Muscle of back (tissue), 13 donors: ENCODE measurements around the gene DNAJC16. TPM values are rescaled to one million over a fixed set of nuclear protein-coding genes. Genes with fewer than 3 reads are reported as not detected.
"Not testable (repeated sequence)": the region's sequence is repeated elsewhere in the genome, so short reads cannot be mapped to it uniquely, and the experiment has no call there.

Source experiments
- DNase-seq, 3 donors: peaks; one replicate each; pipeline versions ENCODE4 v3.0.0 to v3.0.0-alpha.2; 2013
- long read RNA-seq, 9 donors: transcript quantifications; one replicate each; lab custom pipeline, GENCODE V29; 2026
- polyA plus RNA-seq, 10 donors: library from polyadenylated mRNA; unstranded; fragments of 120-200 nt; gene quantifications; one replicate each; pipeline ENCODE4 v1.2.1, GENCODE V29; 2013; ENCODE audit not compliant: insufficient read length in 10 of 10

Gene DNAJC16
- polyA plus RNA-seq = 10 to 100 TPM; 11.7 to 19.7 (median 15.4) TPM
- long read RNA-seq, donor 1, full-length matches to known transcripts = 1 of 8 reads
- long read RNA-seq, donor 1, partial matches to known transcripts = 7 of 8 reads
- long read RNA-seq, donor 1, other reads (novel, unspliced or antisense) = 0 of 8 reads
- long read RNA-seq, donor 2, full-length matches to known transcripts = 2 of 14 reads
- long read RNA-seq, donor 2, partial matches to known transcripts = 12 of 14 reads
- long read RNA-seq, donor 2, other reads (novel, unspliced or antisense) = 0 of 14 reads
- long read RNA-seq, donor 3 = 0 reads
- long read RNA-seq, donor 4, full-length matches to known transcripts = 3 of 3 reads
- long read RNA-seq, donor 4, partial matches to known transcripts = 0 of 3 reads
- long read RNA-seq, donor 4, other reads (novel, unspliced or antisense) = 0 of 3 reads
- long read RNA-seq, donor 5, full-length matches to known transcripts = 1 of 1 reads
- long read RNA-seq, donor 5, partial matches to known transcripts = 0 of 1 reads
- long read RNA-seq, donor 5, other reads (novel, unspliced or antisense) = 0 of 1 reads
- long read RNA-seq, donor 6 = 0 reads
- long read RNA-seq, donor 7, full-length matches to known transcripts = 2 of 2 reads
- long read RNA-seq, donor 7, partial matches to known transcripts = 0 of 2 reads
- long read RNA-seq, donor 7, other reads (novel, unspliced or antisense) = 0 of 2 reads
- long read RNA-seq, donor 8, full-length matches to known transcripts = 1 of 1 reads
- long read RNA-seq, donor 8, partial matches to known transcripts = 0 of 1 reads
- long read RNA-seq, donor 8, other reads (novel, unspliced or antisense) = 0 of 1 reads
- long read RNA-seq, donor 9, partial matches to known transcripts = 0 of 1 reads
- long read RNA-seq, donor 9, other reads (novel, unspliced or antisense) = 0 of 1 reads

- DNase-seq = peak; percentile 100
These were observed at the start of gene DNAJC16 for GRCh38 chr1:15526490-15527339. Gene DNAJC16, plus strand, starts transcription at chr1:15526848. Its CDS starts 2,258 bp downstream, at chr1:15529106.

- no peak for DNase-seq
These were observed 49.7 kb upstream of the DNAJC16 start for GRCh38 chr1:15476927-15477326.

GRCh38 chr1:15477646-15478212, 48.9 kb upstream of the DNAJC16 start:
- no peak for DNase-seq

- no peak for DNase-seq
These were observed 46.8 kb upstream of the DNAJC16 start for GRCh38 chr1:15479654-15480347.

GRCh38 chr1:15482455-15482854, 44.2 kb upstream of the DNAJC16 start:
- DNase-seq = not testable (repeated sequence)

GRCh38 chr1:15482983-15483543, 43.6 kb upstream of the DNAJC16 start:
- not testable (repeated sequence) for DNase-seq

GRCh38 chr1:15483971-15484370, 42.7 kb upstream of the DNAJC16 start:
- no peak for DNase-seq

- DNase-seq = not testable (repeated sequence)
These were observed 42.2 kb upstream of the DNAJC16 start for GRCh38 chr1:15484443-15484842.

GRCh38 chr1:15485636-15486035, 41.0 kb upstream of the DNAJC16 start:
- DNase-seq = no peak

GRCh38 chr1:15486844-15487610, 39.6 kb upstream of the DNAJC16 start:
- DNase-seq = not testable (repeated sequence)

GRCh38 chr1:15488371-15488770, 38.3 kb upstream of the DNAJC16 start:
- no peak for DNase-seq

- peak; percentile 69 to 81 (median 69) for DNase-seq
These were observed 37.5 kb upstream of the DNAJC16 start for GRCh38 chr1:15489052-15489736.

- DNase-seq = not testable (repeated sequence)
These were observed 35.6 kb upstream of the DNAJC16 start for GRCh38 chr1:15491010-15491409.

- no peak for DNase-seq
These were observed 34.1 kb upstream of the DNAJC16 start for GRCh38 chr1:15492596-15492995.

GRCh38 chr1:15493869-15494390, 32.7 kb upstream of the DNAJC16 start:
- no peak for DNase-seq

GRCh38 chr1:15500184-15501178, 26.2 kb upstream of the DNAJC16 start:
- DNase-seq = no peak
